Activated CD4-positive, alpha-beta T cell treated with anti-CD3 and anti-CD28 coated beads, Interleukin-2, amount 10 ng/mL, durations not matched to agents 24 days and 14 days (primary cell): ENCODE measurements around the gene CDCA8. TPM values are rescaled to one million over a fixed set of nuclear protein-coding genes. Genes with fewer than 3 reads are reported as not detected.
A peak's percentile ranks its signal among the peaks of the same experiment; 100 is the strongest.
"Not testable (repeated sequence)": the region's sequence is repeated elsewhere in the genome, so short reads cannot be mapped to it uniquely, and the experiment has no call there.

ENCODE experiments used
- DNase-seq: peaks from one replicate; pipeline ENCODE4 v3.0.0; 2022
- H3K27ac Mint-ChIP-seq: one replicate; pipeline ENCODE4 v1.8.0; 2022; ENCODE audit warnings: mild to moderate bottlenecking, mixed read lengths
- H3K27me3 Mint-ChIP-seq: one replicate; pipeline ENCODE4 v1.8.0; 2022; ENCODE audit warnings: mixed read lengths
- H3K36me3 Mint-ChIP-seq: one replicate; pipeline ENCODE4 v1.8.0; 2022; ENCODE audit warnings: low read depth, mild to moderate bottlenecking, mixed read lengths
- H3K4me1 Mint-ChIP-seq: one replicate; pipeline ENCODE4 v1.8.0; 2021; ENCODE audit warnings: mixed read lengths
- H3K4me3 Mint-ChIP-seq: one replicate; pipeline ENCODE4 v1.8.0; 2022; ENCODE audit warnings: mild to moderate bottlenecking, moderate library complexity, mixed read lengths
- H3K9me3 Mint-ChIP-seq: one replicate; pipeline ENCODE4 v1.8.0; 2021; ENCODE audit warnings: mixed read lengths
- intact Hi-C: fragments of 100-400 bp; cut with micrococcal nuclease; formaldehyde crosslinking; loops from one replicate; pipeline ENCODE4 v1.15.1; 2023
- total RNA-seq: library from RNA; stranded (reverse); gene quantifications from 2 replicates; pipeline ENCODE4 v1.2.3, GENCODE V29; 2022

Gene CDCA8
- total RNA-seq, 1 donor from 2014 or later, result 35.9 TPM

DNA sequence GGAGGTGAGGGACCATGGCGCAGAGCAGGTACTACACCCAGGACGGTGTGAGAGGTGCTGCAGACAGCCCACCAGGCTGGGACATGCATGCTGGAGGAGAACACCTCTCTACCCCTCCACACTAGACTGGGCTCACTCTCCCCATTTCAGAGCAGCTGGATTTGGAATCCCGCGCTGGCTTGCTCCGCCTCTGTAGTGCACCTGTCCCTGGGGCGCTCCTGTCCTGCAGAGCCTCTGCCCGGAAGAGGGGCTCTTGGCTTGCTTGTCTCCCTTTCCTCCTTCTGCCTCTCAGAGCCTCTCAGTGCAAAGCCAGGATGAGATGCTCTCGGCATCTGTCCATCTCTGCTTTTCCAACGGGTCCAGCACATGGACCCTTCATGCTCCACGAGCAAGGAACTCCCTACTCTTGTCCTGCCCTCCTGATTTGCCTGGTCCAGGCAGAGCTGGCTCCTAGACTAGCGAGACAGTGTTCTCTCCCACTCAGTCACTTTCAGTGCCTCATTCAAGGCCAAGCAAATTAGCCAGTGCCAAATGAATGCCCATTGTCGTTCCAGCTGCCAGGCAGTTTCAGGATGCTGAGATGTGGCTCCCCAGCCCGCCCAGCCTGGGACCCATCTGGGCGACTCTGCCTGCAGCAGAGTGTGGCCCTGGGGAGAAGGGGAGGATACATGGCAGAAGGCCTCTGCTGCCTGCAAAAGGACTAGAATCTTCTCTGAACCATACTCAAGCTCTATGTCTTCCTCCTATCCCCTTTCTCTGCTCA, 33.7 kb downstream of the CDCA8 start:
- H3K36me3 Mint-ChIP-seq, result no peaks in the 10 kb centered on the region

DNA sequence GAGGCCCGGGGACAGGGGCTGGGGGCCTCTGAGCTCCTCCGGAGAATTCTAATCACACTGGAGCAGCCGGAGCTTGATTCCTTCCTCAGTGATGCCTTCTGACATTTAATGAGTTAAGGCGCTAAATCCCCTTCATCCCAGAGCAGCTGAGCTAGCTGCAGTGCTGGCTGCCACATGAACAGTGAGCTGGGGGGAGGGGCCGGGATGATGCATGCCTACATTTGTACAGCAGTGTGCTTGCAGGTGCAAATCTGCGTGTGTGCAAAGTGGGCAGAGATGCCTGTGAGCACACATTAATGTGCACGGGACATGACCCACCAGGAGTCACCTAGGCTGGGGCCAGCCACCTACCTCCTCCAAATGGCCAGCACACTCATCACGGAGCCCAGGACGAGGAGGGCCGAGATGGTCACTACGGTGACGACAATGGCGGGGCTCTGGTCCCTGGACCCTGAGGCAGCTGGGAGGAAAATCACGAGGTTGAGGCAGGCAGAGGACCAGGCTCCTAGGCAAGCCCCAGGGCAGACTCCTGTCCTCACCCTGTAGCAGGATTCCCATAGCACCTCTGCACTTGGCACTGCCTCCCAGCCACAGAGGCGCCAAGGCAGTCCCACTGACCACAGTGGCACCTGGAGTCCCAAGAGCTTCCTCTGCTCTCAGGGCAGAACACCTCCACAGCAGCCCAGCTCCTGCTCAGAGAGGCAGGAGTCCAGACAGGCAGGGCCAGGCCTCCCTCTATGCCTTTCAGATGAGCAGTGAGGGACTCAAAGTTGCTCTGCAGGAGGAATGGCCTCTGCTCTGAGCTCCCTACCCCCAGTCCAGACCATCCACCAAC, 34.7 kb downstream of the CDCA8 start:
- intact Hi-C loops, result no loop called here
- peaks cover 26% of the 10 kb centered on the region for H3K27me3 Mint-ChIP-seq

More for the DNA sequence above, 33.7 kb downstream of the CDCA8 start:
- intact Hi-C loops, result no loop called here
- DNase-seq, result no peak
- Mint-ChIP-seq H3K27ac (no peak overlapping the region), H3K4me1 (no peaks in the 10 kb centered on the region), H3K4me3 (no peak overlapping the region), H3K9me3 (no peaks in the 10 kb centered on the region), H3K27me3 (peaks cover 26% of the 10 kb centered on the region)

DNA sequence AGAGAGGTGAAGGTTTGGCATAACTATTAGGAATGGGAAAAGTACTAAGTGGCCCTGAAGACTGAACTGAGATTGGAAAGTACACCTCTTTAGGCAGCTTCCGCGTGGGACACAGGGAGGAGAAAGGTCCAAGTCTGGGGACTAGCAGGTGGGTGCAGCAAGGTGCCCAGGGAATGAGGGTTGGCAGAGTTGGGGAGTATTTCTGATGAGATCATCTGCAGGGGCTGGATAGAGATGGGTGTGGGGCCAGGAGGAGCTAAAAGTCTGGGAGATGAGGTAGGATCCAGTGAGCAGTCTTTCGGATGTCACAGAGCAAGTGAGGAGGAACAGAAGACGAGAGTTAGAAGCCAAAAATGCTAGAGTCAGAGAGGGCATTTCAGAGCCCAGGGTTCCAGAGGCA, 36.1 kb downstream of the CDCA8 start:
- no peaks in the 10 kb centered on the region for H3K4me1 Mint-ChIP-seq
- H3K27me3 Mint-ChIP-seq, result peaks cover 31% of the 10 kb centered on the region
- no peaks in the 10 kb centered on the region for H3K9me3 Mint-ChIP-seq
- intact Hi-C loops, result no loop called here
- no peak overlapping the region for H3K4me3 Mint-ChIP-seq
- no peak for DNase-seq
- H3K27ac Mint-ChIP-seq, result no peak overlapping the region
- H3K36me3 Mint-ChIP-seq, result no peaks in the 10 kb centered on the region

More for the DNA sequence above, 34.7 kb downstream of the CDCA8 start:
- no peak for DNase-seq
- Mint-ChIP-seq H3K27ac (no peak overlapping the region), H3K9me3 (no peaks in the 10 kb centered on the region), H3K4me1 (no peaks in the 10 kb centered on the region), H3K36me3 (no peaks in the 10 kb centered on the region), H3K4me3 (no peak overlapping the region)

DNA sequence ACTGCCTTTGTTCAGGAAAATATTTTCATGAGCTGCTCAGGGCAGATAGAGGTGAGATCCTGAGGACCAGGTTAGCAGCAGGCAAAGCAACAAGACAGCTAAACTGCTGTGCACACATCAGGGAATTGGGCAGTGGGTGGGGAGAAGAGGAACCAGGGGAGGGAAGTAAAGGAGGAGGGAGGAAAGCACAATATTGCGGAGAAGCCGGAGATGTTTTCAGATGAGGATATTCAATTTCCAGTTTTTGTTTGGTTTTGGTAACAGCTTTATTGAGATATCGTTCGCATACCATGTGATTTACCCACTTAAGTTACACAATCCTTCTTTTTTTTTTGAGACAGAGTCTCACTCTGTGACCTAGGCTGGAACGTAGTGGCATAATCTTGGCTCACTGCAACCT, 38.1 kb downstream of the CDCA8 start:
- no peak overlapping the region for H3K27ac Mint-ChIP-seq
- no peak overlapping the region for H3K4me3 Mint-ChIP-seq
- intact Hi-C loops, result no loop called here
- no peaks in the 10 kb centered on the region for H3K4me1 Mint-ChIP-seq
- DNase-seq, result no peak
- no peaks in the 10 kb centered on the region for H3K9me3 Mint-ChIP-seq
- no peaks in the 10 kb centered on the region for H3K36me3 Mint-ChIP-seq
- H3K27me3 Mint-ChIP-seq, result peaks cover 44% of the 10 kb centered on the region

DNA sequence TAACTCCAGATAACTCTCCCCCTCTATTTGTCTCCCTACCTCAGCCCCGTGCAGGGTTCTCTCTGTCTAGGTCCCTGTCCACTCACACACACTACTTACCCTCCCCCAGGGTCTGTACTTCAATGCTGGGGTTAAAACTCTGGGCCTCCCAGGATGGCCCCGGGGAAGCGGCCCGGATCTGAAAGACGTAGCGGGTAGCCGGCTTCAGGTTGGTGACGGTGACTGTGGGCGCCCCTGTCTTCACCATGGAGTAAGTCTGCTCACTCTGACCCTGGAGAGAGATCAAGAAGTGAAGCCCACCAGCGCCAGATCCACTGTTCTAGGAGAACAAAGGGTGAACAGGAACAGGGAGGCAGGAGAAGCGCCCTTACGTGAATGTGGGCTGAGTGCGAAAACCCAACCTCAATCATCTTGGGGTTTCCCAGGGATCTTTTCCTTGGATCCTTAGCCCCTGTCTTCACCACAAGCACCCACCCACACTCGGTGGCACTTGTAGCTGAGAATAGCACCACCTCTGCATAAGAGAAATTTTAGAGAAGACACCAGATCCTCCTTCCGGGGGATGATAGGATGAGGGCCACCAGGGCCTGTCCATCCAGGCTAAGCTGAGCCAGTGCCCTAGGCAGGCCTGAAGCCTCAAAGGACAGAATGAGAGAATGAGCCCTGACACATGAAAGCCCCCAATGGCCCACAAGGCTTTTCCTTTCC, 39.1 kb downstream of the CDCA8 start:
- no peak overlapping the region for H3K27ac Mint-ChIP-seq
- no peak for DNase-seq
- H3K4me3 Mint-ChIP-seq, result no peak overlapping the region
- intact Hi-C loops, result no loop called here
- H3K36me3 Mint-ChIP-seq, result no peaks in the 10 kb centered on the region
- H3K27me3 Mint-ChIP-seq, result peaks cover 48% of the 10 kb centered on the region
- no peaks in the 10 kb centered on the region for H3K9me3 Mint-ChIP-seq
- H3K4me1 Mint-ChIP-seq, result no peaks in the 10 kb centered on the region

DNA sequence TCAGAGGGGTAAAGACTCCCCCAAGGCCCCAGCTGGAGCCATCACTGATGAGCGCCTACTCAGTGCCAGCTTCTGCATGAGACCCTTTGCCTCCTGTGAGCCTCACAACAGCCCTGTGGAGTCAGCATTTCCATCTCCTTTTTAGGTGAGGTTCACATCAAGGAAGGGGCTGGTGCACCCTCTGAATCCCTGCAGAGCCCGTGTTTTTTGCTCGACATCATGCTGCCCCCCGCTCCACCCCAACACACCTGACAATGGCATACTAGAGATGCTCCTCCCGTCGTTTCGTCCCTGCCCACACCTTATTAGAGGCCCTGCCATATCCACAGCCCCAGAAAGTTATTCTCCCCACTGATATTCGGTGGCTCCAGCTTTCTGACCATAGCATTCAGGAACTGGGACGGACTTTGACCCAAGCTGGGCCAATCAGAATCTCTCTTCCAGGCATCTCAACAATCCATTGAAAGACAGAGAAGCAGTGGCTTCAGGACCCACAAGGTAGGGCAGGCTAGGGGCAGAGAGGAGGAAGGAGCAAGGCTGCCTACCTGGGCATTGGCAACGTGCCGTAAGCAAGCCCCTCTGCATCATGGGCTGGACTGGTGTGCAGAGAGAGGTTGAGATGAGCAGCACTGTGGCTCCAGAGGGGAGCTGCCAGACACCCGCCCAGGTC, 39.9 kb downstream of the CDCA8 start:
- no peak for DNase-seq
- intact Hi-C loops, result no loop called here
- Mint-ChIP-seq H3K4me1 (no peaks in the 10 kb centered on the region), H3K4me3 (no peak overlapping the region), H3K27ac (no peak overlapping the region), H3K36me3 (no peaks in the 10 kb centered on the region), H3K27me3 (peaks cover 52% of the 10 kb centered on the region), H3K9me3 (peaks cover 2% of the 10 kb centered on the region)

DNA sequence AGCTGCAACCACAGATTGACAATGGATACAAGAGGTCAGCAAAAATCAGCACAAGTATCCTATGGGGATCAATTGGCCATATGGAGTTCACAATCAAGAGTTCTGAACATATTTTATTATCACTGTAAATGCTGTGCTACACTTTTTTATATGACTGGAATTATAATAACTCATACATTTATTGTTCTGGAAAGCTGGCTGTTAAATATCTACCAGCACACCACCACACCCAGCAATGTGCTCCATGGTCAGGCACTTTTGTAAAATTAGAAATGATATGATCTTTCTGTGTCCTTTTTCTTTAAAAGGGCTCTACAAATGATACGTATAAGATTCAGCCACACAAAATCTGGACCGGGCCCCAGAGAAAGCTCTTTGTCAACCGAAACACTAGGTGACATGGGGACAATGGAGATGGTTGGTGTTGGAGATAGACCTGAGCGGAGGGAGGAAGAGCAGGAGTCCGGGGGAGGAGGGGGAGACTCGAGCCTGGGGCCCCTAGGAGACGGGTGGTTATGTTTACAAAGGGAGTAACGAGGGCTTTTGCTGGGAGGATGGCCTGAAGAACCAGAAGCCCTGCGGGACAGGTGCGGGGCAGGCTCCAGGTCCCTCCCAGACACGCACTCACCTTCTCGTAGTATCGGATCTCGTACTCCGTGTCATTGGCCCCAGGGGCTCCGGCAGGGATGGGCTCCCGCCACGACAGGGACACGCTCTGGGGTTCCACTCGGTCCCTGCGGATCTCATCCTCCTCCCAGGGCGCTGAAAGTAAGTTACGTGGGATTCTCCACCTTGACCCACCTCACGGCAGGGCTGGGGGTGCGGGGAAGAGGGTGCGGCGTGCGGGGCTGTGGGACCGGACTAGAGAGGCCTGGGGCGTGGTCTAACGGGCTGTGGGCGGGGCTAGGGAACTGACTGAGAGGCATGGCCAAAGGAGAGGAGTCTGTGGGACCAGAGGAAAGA, 42.6 kb downstream of the CDCA8 start:
- Mint-ChIP-seq H3K27me3 (peaks cover 38% of the 10 kb centered on the region), H3K9me3 (peaks cover 6% of the 10 kb centered on the region), H3K4me1 (no peaks in the 10 kb centered on the region), H3K27ac (no peak overlapping the region), H3K36me3 (no peaks in the 10 kb centered on the region), H3K4me3 (no peak overlapping the region)
- DNase-seq, result peak; percentile 64
- intact Hi-C loops, result no loop called here

DNA sequence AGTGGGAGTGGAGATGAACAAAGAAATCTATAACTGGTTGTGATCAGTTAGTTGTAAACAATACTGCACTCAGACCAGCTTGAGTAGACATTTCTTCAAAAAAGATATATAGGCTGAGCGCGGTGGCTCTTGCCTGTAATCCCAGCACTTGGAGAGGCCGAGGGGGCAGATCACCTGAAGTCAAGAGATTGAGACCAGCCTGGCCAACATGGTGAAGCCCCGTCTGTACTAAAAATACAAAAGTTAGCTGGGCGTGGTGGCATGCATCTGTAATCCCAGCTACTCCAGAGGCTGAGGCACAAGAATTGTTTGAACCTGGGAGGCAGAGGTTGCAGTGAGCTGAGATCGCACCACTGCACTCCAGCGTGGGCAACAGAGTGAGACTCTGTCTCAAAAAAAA, 45.7 kb downstream of the CDCA8 start:
- H3K4me3 Mint-ChIP-seq, H3K9me3 Mint-ChIP-seq, H3K4me1 Mint-ChIP-seq, H3K36me3 Mint-ChIP-seq, H3K27ac Mint-ChIP-seq, DNase-seq, intact Hi-C loops: not testable (repeated sequence)
- peaks cover 36% of the 10 kb centered on the region for H3K27me3 Mint-ChIP-seq

DNA sequence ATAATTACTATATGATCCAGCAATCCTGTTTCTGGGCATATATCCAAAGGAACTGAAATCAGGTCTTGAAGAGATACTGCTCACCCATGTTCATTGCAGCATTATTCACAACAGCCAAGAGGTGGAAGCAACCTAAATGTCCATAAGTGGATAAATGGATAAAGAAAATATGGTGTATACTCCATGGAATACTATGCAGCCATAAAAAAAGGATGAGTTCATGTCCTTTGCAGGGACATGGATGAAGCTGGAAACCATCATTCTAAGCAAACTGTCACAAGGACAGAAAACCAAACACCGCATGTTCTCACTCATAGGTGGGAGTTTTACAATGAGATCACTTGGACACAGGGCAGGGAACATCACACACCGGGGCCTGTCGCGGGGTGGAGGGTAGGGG, 46.3 kb downstream of the CDCA8 start:
- H3K36me3 Mint-ChIP-seq, H3K4me1 Mint-ChIP-seq, H3K9me3 Mint-ChIP-seq, DNase-seq, H3K27ac Mint-ChIP-seq, H3K4me3 Mint-ChIP-seq, intact Hi-C loops: not testable (repeated sequence)
- H3K27me3 Mint-ChIP-seq, result peaks cover 35% of the 10 kb centered on the region

DNA sequence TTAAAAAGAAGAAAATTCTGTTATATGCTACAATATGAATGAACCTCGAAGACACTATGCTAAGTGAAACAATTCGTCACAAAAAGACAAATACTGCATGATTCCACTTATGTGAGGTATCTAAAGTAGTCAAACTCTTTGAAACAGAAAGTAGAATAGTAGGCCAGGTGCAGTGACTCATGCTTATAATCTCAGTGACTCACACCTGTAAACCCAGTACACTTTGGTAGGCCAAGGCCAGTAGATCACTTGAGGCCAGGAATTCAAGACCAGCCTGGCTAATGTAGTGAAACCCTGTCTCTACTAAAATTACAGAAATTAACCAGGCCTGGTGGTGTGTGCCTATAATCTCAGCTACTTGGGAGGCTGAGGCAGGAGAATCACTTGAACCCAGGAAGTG, 46.9 kb downstream of the CDCA8 start:
- H3K27me3 Mint-ChIP-seq, result peaks cover 33% of the 10 kb centered on the region
- no peak overlapping the region for H3K27ac Mint-ChIP-seq
- intact Hi-C loops, result no loop called here
- H3K4me3 Mint-ChIP-seq, result no peak overlapping the region
- no peaks in the 10 kb centered on the region for H3K36me3 Mint-ChIP-seq
- no peak for DNase-seq
- peaks cover 6% of the 10 kb centered on the region for H3K9me3 Mint-ChIP-seq
- H3K4me1 Mint-ChIP-seq, result no peaks in the 10 kb centered on the region

DNA sequence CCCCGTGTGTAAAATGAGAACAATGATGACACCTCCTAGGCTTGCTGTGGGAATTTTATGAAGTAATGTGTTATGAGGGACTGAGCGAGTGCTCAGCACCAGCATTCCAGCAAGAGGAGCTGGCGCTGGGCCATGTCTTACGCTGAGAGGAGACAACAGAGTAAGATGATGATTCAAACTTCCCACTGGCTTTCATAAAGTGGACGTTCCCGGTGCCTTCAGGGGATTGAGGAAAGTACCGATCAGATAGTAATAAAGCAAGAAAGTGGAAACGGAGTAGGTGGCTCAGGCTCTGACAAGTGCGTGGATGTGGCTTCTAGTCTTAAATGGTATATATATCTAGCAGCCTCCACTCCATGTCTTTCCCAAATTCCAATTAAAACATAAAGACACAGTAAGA, 48.8 kb downstream of the CDCA8 start:
- intact Hi-C loops, result no loop called here
- Mint-ChIP-seq H3K27ac (no peak overlapping the region), H3K27me3 (peaks cover 22% of the 10 kb centered on the region), H3K9me3 (peaks cover 6% of the 10 kb centered on the region), H3K4me1 (no peaks in the 10 kb centered on the region), H3K36me3 (no peaks in the 10 kb centered on the region), H3K4me3 (no peak overlapping the region)
- no peak for DNase-seq

DNA sequence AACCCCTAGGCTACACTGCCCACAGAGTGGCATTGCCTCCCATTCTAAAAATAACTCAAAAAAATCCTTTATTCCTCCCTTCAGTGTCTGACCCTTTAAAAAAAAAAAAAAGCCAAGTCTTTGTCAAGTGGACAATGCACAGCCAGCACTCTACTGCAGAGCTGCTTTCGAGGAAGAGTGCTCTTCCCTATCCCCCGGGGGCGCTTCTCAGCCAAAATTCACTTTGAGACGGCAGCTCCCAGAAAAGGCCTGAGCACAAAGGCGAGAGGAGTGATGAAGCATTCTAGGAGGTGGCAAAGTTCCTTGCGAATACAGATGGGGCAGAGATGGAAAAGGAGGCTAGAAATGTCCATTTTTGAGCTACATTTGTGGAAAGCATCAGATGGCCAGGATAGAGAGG, 49.3 kb downstream of the CDCA8 start:
- no peaks in the 10 kb centered on the region for H3K36me3 Mint-ChIP-seq
- no peak overlapping the region for H3K4me3 Mint-ChIP-seq
- H3K27me3 Mint-ChIP-seq, result peaks cover 22% of the 10 kb centered on the region
- H3K9me3 Mint-ChIP-seq, result peaks cover 6% of the 10 kb centered on the region
- H3K4me1 Mint-ChIP-seq, result no peaks in the 10 kb centered on the region
- no peak for DNase-seq
- no peak overlapping the region for H3K27ac Mint-ChIP-seq
- intact Hi-C loops, result no loop called here

DNA sequence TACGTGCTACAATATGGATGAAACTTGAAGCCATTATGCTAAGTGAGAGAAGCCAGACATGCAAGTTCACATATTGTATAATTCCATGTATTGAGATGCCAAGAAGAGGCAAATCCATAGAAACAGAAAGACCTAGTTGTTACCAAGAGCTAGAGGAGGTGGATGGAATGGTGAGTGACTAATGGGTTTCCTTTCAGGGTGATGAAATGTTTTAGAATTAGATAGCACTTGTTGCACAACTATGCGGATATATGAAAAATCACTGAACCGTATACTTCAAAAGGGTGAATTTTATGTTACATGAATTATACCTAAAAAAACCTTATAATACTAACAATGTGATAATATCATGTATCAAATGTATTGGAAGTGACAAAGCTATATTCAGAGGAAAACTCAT, 54.5 kb downstream of the CDCA8 start:
- DNase-seq, result no peak
- Mint-ChIP-seq H3K27ac (no peak overlapping the region), H3K9me3 (peaks cover 2% of the 10 kb centered on the region), H3K4me1 (no peaks in the 10 kb centered on the region), H3K36me3 (no peaks in the 10 kb centered on the region), H3K27me3 (peaks cover 25% of the 10 kb centered on the region), H3K4me3 (no peak overlapping the region)
- intact Hi-C loops, result no loop called here
